HG03095 (cell line): ENCODE results near the gene APOD.

ENCODE experiments used
- ATAC-seq: cut with Tn5 transposase; IDR thresholded peaks from one replicate; pipeline ENCODE4 v1.9.1; 2021; ENCODE audit warnings: moderate library complexity; ENCODE audit not compliant: unreplicated experiment

The APOD gene

GRCh38 chr3:195555110-195555509 lies 28.6 kb downstream of the APOD start:
- no peak for ATAC-seq

- ATAC-seq = no peak
These were observed 29.3 kb downstream of the APOD start for GRCh38 chr3:195554458-195554857.

- ATAC-seq = no peak
These were observed 30.5 kb downstream of the APOD start for GRCh38 chr3:195553268-195553667.

GRCh38 chr3:195551381-195551978 lies 32.3 kb downstream of the APOD start:
- no peak for ATAC-seq

GRCh38 chr3:195550723-195551122 lies 33.0 kb downstream of the APOD start:
- ATAC-seq = no peak

GRCh38 chr3:195549931-195550519 lies 33.7 kb downstream of the APOD start:
- no peak for ATAC-seq

- ATAC-seq = no peak
These were observed 34.8 kb downstream of the APOD start for GRCh38 chr3:195548987-195549386.

GRCh38 chr3:195548501-195548900 lies 35.2 kb downstream of the APOD start:
- no peak for ATAC-seq

GRCh38 chr3:195548006-195548405 lies 35.7 kb downstream of the APOD start:
- ATAC-seq = no peak

GRCh38 chr3:195546130-195546560 lies 37.6 kb downstream of the APOD start:
- ATAC-seq = no peak

GRCh38 chr3:195544634-195545033 lies 39.1 kb downstream of the APOD start:
- no peak for ATAC-seq

- ATAC-seq = no peak
These were observed 39.6 kb downstream of the APOD start for GRCh38 chr3:195544230-195544536.

GRCh38 chr3:195543500-195544229 lies 40.1 kb downstream of the APOD start:
- ATAC-seq = no peak

- ATAC-seq = peak; percentile 69
These were observed 40.8 kb downstream of the APOD start, which contains the start of gene PPP1R2 for GRCh38 chr3:195542698-195543499. TSS of gene PPP1R2 (minus strand) at chr3:195543325. CDS start at chr3:195543025, 300 bp downstream.

GRCh38 chr3:195542316-195542697 lies 41.4 kb downstream of the APOD start:
- no peak for ATAC-seq

GRCh38 chr3:195540511-195540910 lies 43.2 kb downstream of the APOD start:
- ATAC-seq = no peak

GRCh38 chr3:195540027-195540426 lies 43.7 kb downstream of the APOD start:
- ATAC-seq = no peak

- ATAC-seq = no peak
These were observed 44.3 kb downstream of the APOD start for GRCh38 chr3:195539479-195539878.

GRCh38 chr3:195537995-195538394 lies 45.7 kb downstream of the APOD start:
- ATAC-seq = peak; percentile 61

GRCh38 chr3:195535293-195535692 lies 48.4 kb downstream of the APOD start:
- no peak for ATAC-seq

GRCh38 chr3:195532834-195533233 lies 50.9 kb downstream of the APOD start:
- ATAC-seq = no peak

GRCh38 chr3:195532345-195532744 lies 51.4 kb downstream of the APOD start:
- ATAC-seq = no peak
